NCI-H69 (cell line): ENCODE measurements around the gene ASPSCR1.

Source experiments
- DNase-seq: peaks from one replicate; lab custom pipeline; 2025; lab: John Stamatoyannopoulos, UW

The ASPSCR1 gene, protein sequence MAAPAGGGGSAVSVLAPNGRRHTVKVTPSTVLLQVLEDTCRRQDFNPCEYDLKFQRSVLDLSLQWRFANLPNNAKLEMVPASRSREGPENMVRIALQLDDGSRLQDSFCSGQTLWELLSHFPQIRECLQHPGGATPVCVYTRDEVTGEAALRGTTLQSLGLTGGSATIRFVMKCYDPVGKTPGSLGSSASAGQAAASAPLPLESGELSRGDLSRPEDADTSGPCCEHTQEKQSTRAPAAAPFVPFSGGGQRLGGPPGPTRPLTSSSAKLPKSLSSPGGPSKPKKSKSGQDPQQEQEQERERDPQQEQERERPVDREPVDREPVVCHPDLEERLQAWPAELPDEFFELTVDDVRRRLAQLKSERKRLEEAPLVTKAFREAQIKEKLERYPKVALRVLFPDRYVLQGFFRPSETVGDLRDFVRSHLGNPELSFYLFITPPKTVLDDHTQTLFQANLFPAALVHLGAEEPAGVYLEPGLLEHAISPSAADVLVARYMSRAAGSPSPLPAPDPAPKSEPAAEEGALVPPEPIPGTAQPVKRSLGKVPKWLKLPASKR

DNA sequence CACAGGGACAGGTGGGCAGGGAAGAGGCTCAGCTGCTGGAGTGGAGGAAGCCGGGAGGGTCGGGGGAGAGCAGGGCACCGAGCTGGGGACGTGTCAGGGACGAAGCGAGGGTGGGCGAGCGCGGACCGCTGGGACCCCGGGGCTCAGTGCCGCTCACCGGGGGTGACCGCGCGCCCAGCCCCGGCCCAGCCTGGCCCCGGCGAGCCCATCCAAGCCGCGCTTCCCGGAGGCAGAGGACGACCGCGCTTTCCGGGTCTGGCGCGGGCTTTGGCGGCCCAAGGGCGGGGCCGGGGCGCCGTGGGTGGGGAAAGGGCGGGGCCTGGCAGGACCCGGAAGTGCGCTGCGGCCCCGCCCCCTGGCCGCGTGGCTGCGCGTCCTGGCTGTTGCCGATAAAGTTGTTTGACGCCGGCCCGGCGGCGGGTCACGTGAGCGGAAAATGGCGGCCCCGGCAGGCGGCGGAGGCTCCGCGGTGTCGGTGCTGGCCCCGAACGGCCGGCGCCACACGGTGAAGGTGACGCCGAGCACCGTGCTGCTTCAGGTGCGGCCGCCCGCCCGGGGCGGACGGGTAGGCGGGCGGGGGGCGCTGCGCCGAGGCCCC lies at the start of gene ASPSCR1:
Gene ASPSCR1 (plus strand): TSS at position 419 of the 598 bp plus-strand sequence. CDS start 18 bp downstream, at position 437.
- DNase-seq, result peak; percentile 96

DNA sequence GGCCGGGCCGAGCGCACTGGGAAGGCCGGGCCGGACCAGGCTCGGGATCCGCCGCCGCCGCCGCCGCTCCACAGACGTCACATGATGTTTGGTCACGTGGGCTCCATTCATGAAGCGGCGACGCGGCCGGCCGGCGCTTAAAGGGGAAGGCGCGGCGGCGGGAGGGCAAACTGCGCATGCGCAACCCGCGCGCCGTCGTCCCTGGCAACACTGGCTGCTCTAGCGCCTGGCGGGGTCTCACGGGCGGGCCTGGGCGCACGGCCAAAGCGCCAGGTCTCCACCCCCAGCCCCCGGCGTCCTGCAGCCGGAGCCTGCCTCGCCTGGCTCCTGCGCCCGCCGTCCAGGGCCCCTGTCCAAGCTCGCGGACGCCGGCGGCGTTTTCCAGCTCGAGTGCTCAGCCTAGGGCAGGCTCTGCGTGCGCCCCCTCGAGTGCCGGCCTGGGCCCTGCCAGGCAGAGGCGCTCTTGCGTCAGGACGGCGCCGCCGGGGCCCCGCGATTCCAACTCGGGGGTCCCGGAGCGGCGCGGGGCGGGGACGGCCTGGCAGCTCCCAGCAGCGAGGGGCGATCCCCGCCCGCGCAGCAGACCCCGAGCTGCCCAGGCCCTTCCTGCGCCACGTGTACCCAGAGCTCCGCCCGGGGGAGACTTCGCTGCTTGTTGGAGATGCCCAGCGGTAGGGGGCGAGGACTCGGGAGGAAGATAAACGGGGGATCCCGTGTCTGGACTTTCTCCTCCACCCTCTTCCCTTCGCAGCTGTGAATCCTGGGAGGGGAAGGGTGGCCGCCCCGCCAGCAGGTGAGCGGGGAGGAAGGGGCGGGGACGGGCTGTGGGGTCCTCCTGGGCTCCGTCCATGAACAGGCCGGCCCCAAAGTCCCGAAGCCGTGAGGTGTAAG lies 49.5 kb upstream of the ASPSCR1 start, which contains the start of gene MAFG:
Gene MAFG (minus strand): TSS at position 83 of the 891 bp plus-strand sequence. CDS start 4,550 bp downstream, outside the sequence.
- peak; percentile 99 for DNase-seq

GRCh38 chr17:81928544-81929252 lies 48.7 kb upstream of the ASPSCR1 start:
- peak; percentile 79 for DNase-seq

- DNase-seq, result no peak
Measured at GRCh38 chr17:81929253-81930141, 47.9 kb upstream of the ASPSCR1 start.

- DNase-seq, result peak; percentile 61
Measured at GRCh38 chr17:81930142-81931125, 47.0 kb upstream of the ASPSCR1 start.

- no peak for DNase-seq
Measured at GRCh38 chr17:81931189-81931556, 46.3 kb upstream of the ASPSCR1 start.

DNA sequence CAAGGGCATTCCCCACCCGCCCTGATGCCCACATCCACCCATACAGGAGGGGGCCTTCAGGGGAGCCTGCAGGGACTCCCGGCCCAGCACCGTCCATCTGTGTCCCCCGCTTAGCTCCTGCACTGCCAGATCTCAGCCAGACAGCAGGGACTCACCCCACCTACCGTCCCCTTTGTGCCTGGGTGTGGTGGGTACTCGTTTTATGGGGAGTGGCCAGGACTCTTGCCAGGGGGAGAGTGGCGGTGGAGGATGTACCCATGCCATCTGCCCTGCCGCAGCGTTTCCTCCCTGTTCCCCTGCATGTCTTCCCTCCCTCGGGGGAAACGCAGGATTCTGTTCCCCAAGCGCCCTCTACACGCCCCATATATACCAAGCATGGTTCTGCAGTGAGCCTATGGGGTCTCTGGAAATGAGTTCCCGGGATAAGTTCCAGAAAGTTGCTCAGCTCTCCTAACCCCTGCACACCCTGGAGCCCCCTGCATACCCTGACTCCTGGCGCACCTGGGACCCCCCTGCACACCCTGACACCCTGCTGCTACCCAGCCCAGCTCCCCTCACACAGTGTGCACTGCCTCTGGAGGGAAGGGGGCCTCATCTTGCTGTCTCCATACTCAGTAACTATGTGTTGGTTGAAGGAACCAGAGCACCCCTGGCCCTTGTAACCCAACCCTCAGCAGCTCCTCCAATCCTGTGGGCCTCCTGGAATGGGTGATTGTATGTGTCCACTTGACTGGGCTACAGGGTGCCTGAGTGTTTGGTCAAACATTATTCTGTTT lies 45.7 kb upstream of the ASPSCR1 start:
- peak; percentile 82 for DNase-seq

- DNase-seq, result no peak
Measured at GRCh38 chr17:81932333-81932983, 45.0 kb upstream of the ASPSCR1 start.

GRCh38 chr17:81933178-81933699 lies 44.2 kb upstream of the ASPSCR1 start:
- no peak for DNase-seq

DNA sequence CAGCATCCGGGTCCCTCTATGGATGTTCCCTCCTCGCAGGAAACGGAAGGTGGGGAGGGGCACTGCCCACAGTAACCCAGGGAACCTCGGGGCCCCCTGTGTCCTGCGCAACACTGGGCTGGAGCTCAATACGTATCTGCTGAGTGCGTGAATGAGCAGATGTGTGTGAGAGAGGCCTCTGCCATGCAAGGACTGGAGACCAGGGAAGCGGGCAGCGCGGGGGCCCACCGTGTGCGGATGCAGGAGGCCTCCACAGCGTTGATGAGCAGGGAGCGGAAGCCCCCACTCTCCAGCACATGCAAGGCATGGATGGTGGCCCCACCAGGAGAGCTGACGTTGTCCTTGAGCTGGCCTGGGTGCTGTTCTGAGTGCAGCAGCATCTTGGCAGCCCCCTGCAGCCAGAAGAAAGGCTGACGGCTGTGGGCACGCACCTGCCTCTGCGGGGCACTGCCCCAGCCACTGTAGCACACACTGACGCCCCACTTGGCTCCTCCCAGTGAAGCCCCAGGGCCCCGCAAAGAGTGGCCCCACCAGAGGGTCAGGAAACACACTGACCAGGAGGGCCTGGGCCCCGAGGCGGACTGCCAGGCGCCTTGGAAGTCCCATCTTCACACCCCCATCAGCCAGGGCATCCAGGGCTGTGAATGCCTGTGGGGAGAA lies 43.2 kb upstream of the ASPSCR1 start:
- DNase-seq, result no peak

DNA sequence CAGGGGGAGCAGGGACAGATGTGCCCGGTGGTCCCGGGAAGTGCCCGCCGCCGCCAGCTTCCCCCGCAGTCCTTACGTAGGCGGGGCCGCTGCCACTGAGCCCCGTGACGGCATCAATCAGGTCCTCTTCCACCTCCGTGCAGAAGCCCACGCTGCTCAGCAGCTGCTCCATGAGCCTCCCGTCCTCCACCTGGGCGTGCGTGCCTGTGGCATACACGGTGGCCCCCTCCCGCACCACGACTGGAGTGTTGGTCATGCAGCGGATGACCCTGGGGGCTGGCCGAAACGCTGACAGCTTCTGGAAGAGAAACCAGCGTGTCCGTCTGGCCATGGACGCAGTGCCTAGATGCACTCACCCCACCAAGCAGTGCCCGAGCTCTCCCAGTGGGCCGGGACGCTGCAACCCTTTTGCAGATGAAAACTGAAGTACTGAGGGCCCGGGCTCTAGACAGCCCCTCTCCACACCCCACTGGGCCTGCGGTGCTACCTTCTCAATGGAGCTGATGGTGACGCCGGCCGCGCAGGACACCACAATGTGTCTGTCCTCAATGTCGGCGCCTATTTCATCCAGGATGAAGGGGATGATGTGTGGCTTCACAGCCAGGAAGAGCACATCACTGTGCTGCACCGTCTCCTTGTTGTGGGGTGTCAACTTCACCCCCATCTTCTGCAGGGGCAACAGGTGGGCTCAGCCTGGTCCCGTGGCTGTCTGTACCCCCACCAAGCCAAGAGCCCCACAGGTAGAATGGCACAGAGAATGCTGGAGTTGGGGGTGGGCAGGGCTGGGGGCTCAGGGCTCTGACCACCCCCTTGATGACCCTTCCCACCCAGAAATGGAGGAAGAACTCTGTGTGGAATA lies 42.4 kb upstream of the ASPSCR1 start:
- no peak for DNase-seq

GRCh38 chr17:81935709-81936084 lies 41.7 kb upstream of the ASPSCR1 start:
- no peak for DNase-seq

- no peak for DNase-seq
Measured at GRCh38 chr17:81939218-81939617, 38.2 kb upstream of the ASPSCR1 start.

DNA sequence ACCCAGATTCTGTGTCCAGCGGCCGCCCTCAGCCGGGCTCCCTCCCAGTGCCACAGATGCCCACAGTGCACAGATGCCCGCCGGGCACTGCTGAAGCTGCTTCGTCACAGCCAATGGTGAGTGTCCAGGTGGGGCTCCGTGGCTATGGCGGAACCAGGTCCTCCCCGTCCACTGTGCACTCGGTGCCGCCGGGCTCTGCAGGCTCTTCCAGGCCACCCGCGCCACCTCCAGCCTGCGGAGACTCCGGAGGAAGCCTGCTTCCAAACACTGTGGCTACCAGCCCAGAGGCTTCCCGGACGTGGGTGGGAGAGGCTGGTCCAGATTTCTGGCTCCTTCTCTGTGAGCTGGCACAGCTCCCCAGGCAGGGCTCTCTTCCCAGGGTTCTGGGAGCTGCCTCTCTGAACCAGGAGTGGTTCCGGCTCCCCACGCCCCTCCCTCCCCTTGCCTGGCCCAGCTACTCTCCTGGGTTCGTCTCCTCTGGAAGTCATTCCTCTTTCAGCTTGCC lies 37.5 kb upstream of the ASPSCR1 start:
- no peak for DNase-seq

DNA sequence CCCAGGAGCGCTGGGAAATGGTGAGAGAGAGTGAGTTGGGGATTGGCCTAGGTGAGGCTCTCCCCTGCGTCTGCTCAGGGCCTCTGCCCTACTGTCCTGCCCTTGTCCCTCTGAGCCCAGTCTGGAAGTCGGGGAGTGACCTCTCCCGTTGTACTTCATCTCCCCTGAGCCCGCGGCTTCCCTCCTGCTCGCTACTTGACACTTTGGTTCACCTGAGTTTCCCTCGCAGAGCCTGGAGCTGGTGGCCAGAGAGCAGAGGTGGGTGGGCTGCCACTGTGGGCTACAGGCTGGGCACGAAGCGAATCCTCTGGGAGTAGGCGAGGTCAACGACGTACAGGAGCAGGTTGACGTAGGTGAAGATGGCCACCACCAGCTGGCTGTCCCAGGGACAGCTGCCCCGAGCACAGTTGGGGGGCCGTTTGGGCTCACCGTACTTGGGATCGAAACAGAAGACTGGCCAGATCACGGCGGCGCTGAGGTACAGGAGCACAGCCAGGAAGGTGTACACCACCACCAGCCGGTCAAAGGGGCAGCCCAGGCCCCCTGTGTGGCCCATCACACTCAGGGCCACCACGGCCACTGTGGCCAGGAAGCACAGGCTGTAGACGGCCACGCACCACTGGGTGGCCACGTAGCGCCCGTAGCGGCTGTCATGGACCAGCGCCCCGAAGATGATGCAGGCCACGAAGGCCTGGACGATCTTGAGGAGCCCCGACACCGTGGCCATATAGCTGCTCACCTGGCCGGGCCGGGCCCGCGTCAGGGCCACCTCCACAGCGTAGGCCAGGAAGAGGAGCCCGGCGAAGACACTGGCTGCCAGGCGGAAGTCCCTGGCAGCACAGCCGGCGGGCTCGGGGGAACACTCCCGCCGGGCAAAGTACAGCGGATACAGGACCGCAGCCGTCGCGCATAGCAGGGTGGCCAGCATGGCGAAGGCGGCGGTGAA lies 36.6 kb upstream of the ASPSCR1 start:
- no peak for DNase-seq
